DND-41 (cell line): ENCODE measurements around the gene NEB.

ENCODE experiments used
- ATAC-seq: fragments of 200-7000 bp; cut with Tn5 transposase; 3 replicates; pipeline ENCODE4 v1.9.1; 2021; ENCODE audit warnings: low read depth; ENCODE audit not compliant: insufficient read depth
- DNase-seq: peaks from one replicate; pipeline ENCODE4 v3.0.0-alpha.2; 2020
- H2AFZ ChIP-seq: 2 replicates; pipeline ENCODE4 v1.6.0; 2012; ENCODE audit warnings: low read depth, low read length
- H3K27ac ChIP-seq: 2 replicates; pipeline ENCODE4 v1.5.1; 2012; ENCODE audit warnings: low read length, inconsistent platforms
- H3K27me3 ChIP-seq: fragments of 200-600 bp; sonication (generic); 2 replicates; pipeline ENCODE4 v1.6.0; 2012; ENCODE audit warnings: low read length, mild to moderate bottlenecking, inconsistent platforms; ENCODE audit not compliant: insufficient read depth, poor library complexity
- H3K36me3 ChIP-seq: 2 replicates; pipeline ENCODE4 v1.5.1; 2012; ENCODE audit warnings: low read length, inconsistent platforms; ENCODE audit not compliant: insufficient read depth
- H3K4me1 ChIP-seq: 2 replicates; pipeline ENCODE4 v1.5.1; 2012; ENCODE audit warnings: mild to moderate bottlenecking, low read length; ENCODE audit not compliant: insufficient read depth
- H3K4me2 ChIP-seq: 2 replicates; pipeline ENCODE4 v1.6.0; 2012; ENCODE audit warnings: mild to moderate bottlenecking, moderate library complexity, low read length, inconsistent platforms; ENCODE audit not compliant: insufficient read depth
- H3K4me3 ChIP-seq, 2 experiments: fragments of 200-600 bp in 1 of 2; shearing (Covaris generic) in 1 of 2; 2 replicates each; pipeline ENCODE4 v1.5.1; 2012 to 2016; ENCODE audit warnings: inconsistent platforms in 2 of 2, low read length in 2 of 2, mild to moderate bottlenecking in 2 of 2, low read depth in 1 of 2, moderate library complexity in 1 of 2
- H3K79me2 ChIP-seq: 2 replicates; pipeline ENCODE4 v1.6.0; 2012; ENCODE audit warnings: low read length, inconsistent platforms; ENCODE audit not compliant: insufficient read depth
- H3K9ac ChIP-seq: 2 replicates; pipeline ENCODE4 v1.6.0; 2012; ENCODE audit warnings: low read depth, mild to moderate bottlenecking, inconsistent platforms, low read length, moderate library complexity
- H3K9me3 ChIP-seq: 2 replicates; pipeline ENCODE4 v1.5.1; 2012; ENCODE audit warnings: low read length, moderate library complexity, mild to moderate bottlenecking, inconsistent platforms; ENCODE audit not compliant: insufficient read depth, severe bottlenecking
- H4K20me1 ChIP-seq: 2 replicates; pipeline ENCODE4 v1.6.0; 2012; ENCODE audit warnings: low read length; ENCODE audit not compliant: insufficient read depth
- CTCF ChIP-seq: IDR thresholded peaks from 2 replicates; pipeline ENCODE4 v1.5.1; 2012; ENCODE audit warnings: borderline replicate concordance, low read length, moderate library complexity, mild to moderate bottlenecking; ENCODE audit not compliant: poor library complexity, severe bottlenecking; ENCODE audit errors: extremely low read depth
- EZH2 ChIP-seq: IDR thresholded peaks from 3 replicates; pipeline ENCODE4 v1.6.1; 2012; ENCODE audit warnings: borderline replicate concordance, low read depth, mild to moderate bottlenecking, moderate library complexity, low read length, inconsistent platforms; ENCODE audit not compliant: severe bottlenecking

Gene NEB

GRCh38 chr2:151695778-151696177 lies 38.5 kb downstream of the NEB start:
- Histone ChIP-seq H3K27ac (no peak overlapping the region), H3K4me2 (no peak overlapping the region), H3K9me3 (no peaks in the 10 kb centered on the region), H3K79me2 (no peaks in the 10 kb centered on the region), H3K4me3 (no peak overlapping the region), H2AFZ (no peak overlapping the region), H3K9ac (no peak overlapping the region), H3K4me1 (no peaks in the 10 kb centered on the region), H3K36me3 (no peaks in the 10 kb centered on the region), H3K27me3 (peaks cover 10% of the 10 kb centered on the region), H4K20me1 (no peaks in the 10 kb centered on the region)
- TF ChIP-seq CTCF (no peak), EZH2 (no peak)
- no peak for DNase-seq
- no peak for ATAC-seq

GRCh38 chr2:151691631-151692030 lies 42.6 kb downstream of the NEB start:
- no peak for TF ChIP-seq EZH2
- no peak for TF ChIP-seq CTCF
- DNase-seq (no peak), ATAC-seq (no peak)
- Histone ChIP-seq H3K79me2 (no peaks in the 10 kb centered on the region), H3K27me3 (peaks cover 12% of the 10 kb centered on the region), H3K9me3 (no peaks in the 10 kb centered on the region), H3K27ac (no peak overlapping the region), H3K4me1 (no peaks in the 10 kb centered on the region), H3K36me3 (no peaks in the 10 kb centered on the region), H3K4me3 (no peak overlapping the region), H3K9ac (no peak overlapping the region), H3K4me2 (no peak overlapping the region), H4K20me1 (no peaks in the 10 kb centered on the region), H2AFZ (no peak overlapping the region)

- TF ChIP-seq EZH2 = no peak
- TF ChIP-seq CTCF = no peak
- Histone ChIP-seq H4K20me1 (no peaks in the 10 kb centered on the region), H3K79me2 (no peaks in the 10 kb centered on the region), H3K4me2 (no peak overlapping the region), H3K9me3 (no peaks in the 10 kb centered on the region), H3K4me3 (no peak overlapping the region), H2AFZ (no peak overlapping the region), H3K36me3 (no peaks in the 10 kb centered on the region), H3K9ac (no peak overlapping the region), H3K4me1 (no peaks in the 10 kb centered on the region), H3K27me3 (peaks cover 8% of the 10 kb centered on the region), H3K27ac (no peak overlapping the region)
- ATAC-seq = no peak
- no peak for DNase-seq
Measured at GRCh38 chr2:151688719-151689118, 45.6 kb downstream of the NEB start.

- Histone ChIP-seq H3K27me3 (peaks cover 7% of the 10 kb centered on the region), H3K9ac (no peak overlapping the region), H3K4me3 (no peak overlapping the region), H3K36me3 (no peaks in the 10 kb centered on the region), H3K4me2 (no peak overlapping the region), H2AFZ (no peak overlapping the region), H3K9me3 (no peaks in the 10 kb centered on the region), H3K27ac (no peak overlapping the region), H3K79me2 (no peaks in the 10 kb centered on the region), H3K4me1 (no peaks in the 10 kb centered on the region), H4K20me1 (no peaks in the 10 kb centered on the region)
- TF ChIP-seq CTCF (no peak), EZH2 (no peak)
- ATAC-seq = no peak
- no peak for DNase-seq
Measured at GRCh38 chr2:151682459-151683003, 51.7 kb downstream of the NEB start.
